IMR-90 (cell line): ENCODE measurements around the gene EHBP1L1. TPM values are rescaled to one million over a fixed set of nuclear protein-coding genes. Genes with fewer than 3 reads are reported as not detected.
A peak's percentile ranks its signal among the peaks of the same experiment; 100 is the strongest.

Experiments used
- ATAC-seq: fragments of 200-7000 bp; cut with Tn5 transposase; 2 replicates; pipeline ENCODE4 v1.9.1; 2020; ENCODE audit warnings: low read depth, mild to moderate bottlenecking, moderate library complexity
- BruUV-seq: library from RNA; stranded (reverse); fragments of 400-500 nt; replicated peaks from 2 replicates; lab custom pipeline; 2021; lab: Mats Ljungman, UMichigan
- CTCF ChIA-PET: fragments of 300-600 bp; formaldehyde crosslinking; extraction: SDS; loops from one replicate; lab custom pipeline; 2021; ENCODE audit warnings: antibody characterized with exemption; lab: Yijun Ruan, JAX
- POLR2A ChIA-PET: fragments of 300-600 bp; sonication (Branson Sonifier 250); formaldehyde crosslinking; loops from one replicate; lab custom pipeline; 2022; ENCODE audit warnings: antibody characterized with exemption; ENCODE audit not compliant: unreplicated experiment; lab: Charles Lee
- DNase-seq: peaks from one replicate; pipeline ENCODE4 v3.0.0; 2013
- H2AFZ ChIP-seq: replicated peaks from 2 replicates; pipeline ENCODE3; 2013; ENCODE audit warnings: low read length, mild to moderate bottlenecking; ENCODE audit not compliant: poor library complexity
- H2AK5ac ChIP-seq: 2 replicates; pipeline ENCODE4 v1.6.1; 2013; ENCODE audit warnings: low read depth, low read length, inconsistent platforms
- H2AK9ac ChIP-seq: replicated peaks from 2 replicates; pipeline ENCODE3; 2013; ENCODE audit warnings: mild to moderate bottlenecking, low read depth, low read length, moderate library complexity; ENCODE audit not compliant: poor library complexity
- H2BK120ac ChIP-seq: 2 replicates; pipeline ENCODE4 v1.6.1; 2013; ENCODE audit warnings: low read depth, low read length, inconsistent platforms
- H2BK15ac ChIP-seq: 3 replicates; pipeline ENCODE4 v1.6.1; 2013; ENCODE audit warnings: low read depth, low read length, inconsistent platforms
- H2BK20ac ChIP-seq: 2 replicates; pipeline ENCODE4 v1.6.1; 2013; ENCODE audit warnings: low read depth, mild to moderate bottlenecking, inconsistent platforms, low read length, moderate library complexity
- H2BK5ac ChIP-seq: 2 replicates; pipeline ENCODE4 v1.6.1; 2013; ENCODE audit warnings: mild to moderate bottlenecking, low read depth, low read length, inconsistent platforms; ENCODE audit not compliant: poor library complexity, severe bottlenecking
- H3K14ac ChIP-seq: replicated peaks from 2 replicates; pipeline ENCODE4 v1.6.1; 2013; ENCODE audit warnings: low read depth, low read length, inconsistent platforms
- H3K18ac ChIP-seq: 2 replicates; pipeline ENCODE4 v1.6.1; 2013; ENCODE audit warnings: low read depth, low read length, control low read depth
- H3K23ac ChIP-seq: 2 replicates; pipeline ENCODE4 v1.6.1; 2013; ENCODE audit warnings: low read depth, low read length, inconsistent platforms
- H3K27ac ChIP-seq: 2 replicates; pipeline ENCODE4 v1.5.1; 2013; ENCODE audit warnings: mild to moderate bottlenecking, control low read depth, low read length; ENCODE audit not compliant: insufficient read depth
- H3K27me3 ChIP-seq: 2 replicates; pipeline ENCODE4 v1.6.1; 2013; ENCODE audit warnings: low read length; ENCODE audit not compliant: control insufficient read depth, insufficient read depth
- H3K36me3 ChIP-seq: 2 replicates; pipeline ENCODE4 v1.6.1; 2013; ENCODE audit warnings: low read length, mixed read lengths; ENCODE audit not compliant: control insufficient read depth, insufficient read depth
- H3K4ac ChIP-seq: 2 replicates; pipeline ENCODE4 v1.6.1; 2013; ENCODE audit warnings: low read depth, low read length, inconsistent platforms
- H3K4me1 ChIP-seq: 2 replicates; pipeline ENCODE4 v1.6.1; 2013; ENCODE audit warnings: low read length, mixed read lengths; ENCODE audit not compliant: control insufficient read depth, insufficient read depth
- H3K4me2 ChIP-seq: 2 replicates; pipeline ENCODE4 v1.6.1; 2013; ENCODE audit warnings: low read depth, mild to moderate bottlenecking, control low read depth, low read length, moderate library complexity
- H3K4me3 ChIP-seq: 2 replicates; pipeline ENCODE4 v1.5.1; 2013; ENCODE audit warnings: low read depth, mild to moderate bottlenecking, control low read depth, low read length, moderate library complexity; ENCODE audit not compliant: insufficient read depth
- H3K56ac ChIP-seq: 2 replicates; pipeline ENCODE4 v1.6.1; 2013; ENCODE audit warnings: low read length, inconsistent platforms; ENCODE audit not compliant: insufficient read depth; ENCODE audit errors: extremely low read depth
- H3K79me1 ChIP-seq, 2 experiments: 2 replicates each; pipeline ENCODE4 v1.6.1; 2013; ENCODE audit warnings: low read length in 2 of 2, inconsistent platforms in 1 of 2, low read depth in 1 of 2
- H3K9ac ChIP-seq: 2 replicates; pipeline ENCODE4 v1.6.1; 2013; ENCODE audit warnings: low read depth, low read length, control low read depth
- H3K9me1 ChIP-seq: 2 replicates; pipeline ENCODE4 v1.6.1; 2013; ENCODE audit warnings: low read length, inconsistent platforms; ENCODE audit not compliant: insufficient read depth
- H3K9me3 ChIP-seq: 2 replicates; pipeline ENCODE4 v1.6.1; 2013; ENCODE audit warnings: low read length; ENCODE audit not compliant: control insufficient read depth, insufficient read depth
- H4K20me1 ChIP-seq: 2 replicates; pipeline ENCODE4 v1.6.1; 2013; ENCODE audit warnings: low read length, inconsistent platforms; ENCODE audit not compliant: insufficient read depth
- H4K5ac ChIP-seq: 2 replicates; pipeline ENCODE4 v1.6.1; 2013; ENCODE audit warnings: mild to moderate bottlenecking, low read depth, low read length, control low read depth
- H4K8ac ChIP-seq, 2 experiments: 2 replicates each; pipeline ENCODE4 v1.6.1; 2013; ENCODE audit warnings: low read depth in 2 of 2, low read length in 2 of 2, control low read depth in 1 of 2, inconsistent platforms in 1 of 2
- H4K91ac ChIP-seq: 2 replicates; pipeline ENCODE4 v1.6.1; 2013; ENCODE audit warnings: low read depth, low read length, inconsistent platforms; ENCODE audit not compliant: insufficient read depth
- BHLHE40 ChIP-seq: fragments of 150-350 bp; IDR thresholded peaks from 2 replicates; pipeline ENCODE4 v1.6.1; 2016; ENCODE audit warnings: mild to moderate bottlenecking, low read depth, low read length
- MAZ ChIP-seq: IDR thresholded peaks from 2 replicates; pipeline ENCODE4 v1.6.1; 2012; ENCODE audit warnings: low read depth, mild to moderate bottlenecking, low read length, improper control_type of control experiment, moderate library complexity, borderline replicate concordance
- RAD21 ChIP-seq: IDR thresholded peaks from 2 replicates; pipeline ENCODE4 v1.6.1; 2012; ENCODE audit warnings: low read length, improper control_type of control experiment
- WGBS, 2 experiments: methylation state at CpG; one replicate each; pipeline versions ENCODE4 v1.1.5 to v1.1.7; 2013; ENCODE audit warnings: missing lambda C conversion rate in 2 of 2; ENCODE audit not compliant: insufficient read length in 1 of 2; ENCODE audit errors: extremely low coverage in 2 of 2; 5-methylcytosine and 5-hydroxymethylcytosine counted together
- dilution Hi-C: fragments of 300-500 bp; cut with HindIII; formaldehyde crosslinking; loops from one replicate; pipeline ENCODE4 v1.14.3; 2018; ENCODE audit warnings: low sequenced_read_pairs; ENCODE audit not compliant: unreplicated experiment
- in situ Hi-C: fragments of 300-500 bp; cut with MboI; formaldehyde crosslinking; loops from 3 replicates; pipeline ENCODE4 v1.14.3; 2019; ENCODE audit warnings: low sequenced_read_pairs, inconsistent platforms, mixed read lengths
- intact Hi-C: fragments of 100-400 bp; cut with micrococcal nuclease; formaldehyde crosslinking; loops from 2 replicates; pipeline ENCODE4 v1.10.0; 2022
- polyA plus RNA-seq, 3 experiments: library from polyadenylated mRNA; depleted of rRNA; stranded (reverse); fragments of >200 nt; gene quantifications; 2 replicates each; pipeline ENCODE4 v1.2.3, GENCODE V29; 2012; ENCODE audit warnings: low replicate concordance in 1 of 3
- total RNA-seq: library from RNA; depleted of rRNA; stranded (reverse); fragments of >200 nt; gene quantifications from 2 replicates; pipeline ENCODE4 v1.2.3, GENCODE V29; 2012
- TF ChIP-seq, protein P1 (sequence below): fragments of 150-350 bp; IDR thresholded peaks from 2 replicates; pipeline ENCODE4 v1.6.1; 2017; ENCODE audit warnings: mild to moderate bottlenecking, antibody characterized with exemption, low read length, low read depth
- TF ChIP-seq, protein P2 (sequence below): conservative IDR thresholded peaks from 2 replicates; pipeline ENCODE4 v1.5.1; 2012; ENCODE audit warnings: mild to moderate bottlenecking, low read depth, low read length, improper control_type of control experiment

Gene EHBP1L1
- total and polyA plus RNA-seq, 2 of the 4 experiments (the other 2 are of a cell fraction) = 10.0 to 27.4 TPM

DNA sequence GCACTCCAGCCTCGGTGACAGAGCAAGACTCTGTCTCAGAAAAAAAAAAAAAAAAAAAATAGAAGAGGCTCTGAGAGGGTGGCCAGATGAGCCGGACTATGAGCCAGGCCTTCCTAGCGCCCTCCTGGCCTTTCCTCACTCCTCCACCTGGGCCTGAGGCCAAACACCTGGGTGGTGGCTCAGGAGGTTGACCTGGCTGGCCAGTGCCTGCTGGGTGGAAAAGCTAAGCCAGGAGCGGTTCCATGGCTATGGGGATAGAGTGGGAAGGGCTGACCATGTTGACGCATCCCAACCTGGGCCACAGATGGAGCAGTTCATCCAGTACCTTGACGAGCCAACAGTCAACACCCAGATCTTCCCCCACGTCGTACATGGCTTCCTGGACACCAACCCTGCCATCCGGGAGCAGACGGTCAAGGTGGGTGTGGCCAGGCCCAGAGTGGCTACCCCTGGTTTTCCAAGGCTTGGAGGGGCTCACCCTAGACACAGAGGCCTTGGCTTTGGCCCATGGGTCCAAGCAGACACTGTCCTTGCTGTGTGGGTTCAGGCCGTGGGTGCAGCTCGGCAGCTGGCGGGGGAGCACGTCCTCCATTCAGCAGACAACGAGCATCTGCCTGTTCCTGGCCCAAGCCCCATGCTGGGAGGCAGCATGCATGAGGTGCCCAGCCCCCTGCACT lies 43.3 kb upstream of the EHBP1L1 start:
- Histone ChIP-seq H3K4me1 (no peaks in the 10 kb centered on the region), H2AK5ac (no peak overlapping the region), H3K56ac (no peak overlapping the region), H4K8ac (no peak overlapping the region), H2BK5ac (no peak overlapping the region), H3K23ac (no peak overlapping the region), H2BK15ac (no peak overlapping the region), H4K20me1 (peaks cover 44% of the 10 kb centered on the region), H3K4me3 (no peak overlapping the region), H3K36me3 (peaks cover 80% of the 10 kb centered on the region), H2AK9ac (peak overlapping the region; percentile 42), H4K5ac (no peak overlapping the region), H3K14ac (no peak overlapping the region), H4K91ac (no peak overlapping the region), H3K27ac (no peak overlapping the region), H3K4ac (no peak overlapping the region), H2BK20ac (no peak overlapping the region), H3K18ac (no peak overlapping the region), H2BK120ac (no peak overlapping the region), H3K9me3 (no peaks in the 10 kb centered on the region), H2AFZ (no peak overlapping the region), H3K9ac (no peak overlapping the region), H3K79me1 (peaks cover 22 to 65% of the 10 kb centered on the region in 2 experiments), H3K27me3 (no peaks in the 10 kb centered on the region), H3K4me2 (no peak overlapping the region), H3K9me1 (0 out of 2 replicates have a peak, but pooled peaks cover 10% of the 10 kb centered on the region)
- intact Hi-C loops (no loop called here), dilution Hi-C loops (no loop called here), in situ Hi-C loops (no loop called here)
- 90% methylated on average over 7 of the region's 15 CpGs; no CpG with 5 or more reads in 1 of the 2 experiments for WGBS, 2 experiments
- BruUV-seq = no TSS peak
- ChIA-PET CTCF (no interaction called here), POLR2A (interaction anchor here (0.6 kb wide), 1 partner anchor 100 kb away, joined by 4 read pairs; no protein-coding TSS in a partner anchor)
- ATAC-seq = no peak
- DNase-seq = no peak
- TF ChIP-seq, protein P1, sequence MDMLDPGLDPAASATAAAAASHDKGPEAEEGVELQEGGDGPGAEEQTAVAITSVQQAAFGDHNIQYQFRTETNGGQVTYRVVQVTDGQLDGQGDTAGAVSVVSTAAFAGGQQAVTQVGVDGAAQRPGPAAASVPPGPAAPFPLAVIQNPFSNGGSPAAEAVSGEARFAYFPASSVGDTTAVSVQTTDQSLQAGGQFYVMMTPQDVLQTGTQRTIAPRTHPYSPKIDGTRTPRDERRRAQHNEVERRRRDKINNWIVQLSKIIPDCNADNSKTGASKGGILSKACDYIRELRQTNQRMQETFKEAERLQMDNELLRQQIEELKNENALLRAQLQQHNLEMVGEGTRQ = no peak
- no peak for TF ChIP-seq RAD21
- TF ChIP-seq, protein P2, sequence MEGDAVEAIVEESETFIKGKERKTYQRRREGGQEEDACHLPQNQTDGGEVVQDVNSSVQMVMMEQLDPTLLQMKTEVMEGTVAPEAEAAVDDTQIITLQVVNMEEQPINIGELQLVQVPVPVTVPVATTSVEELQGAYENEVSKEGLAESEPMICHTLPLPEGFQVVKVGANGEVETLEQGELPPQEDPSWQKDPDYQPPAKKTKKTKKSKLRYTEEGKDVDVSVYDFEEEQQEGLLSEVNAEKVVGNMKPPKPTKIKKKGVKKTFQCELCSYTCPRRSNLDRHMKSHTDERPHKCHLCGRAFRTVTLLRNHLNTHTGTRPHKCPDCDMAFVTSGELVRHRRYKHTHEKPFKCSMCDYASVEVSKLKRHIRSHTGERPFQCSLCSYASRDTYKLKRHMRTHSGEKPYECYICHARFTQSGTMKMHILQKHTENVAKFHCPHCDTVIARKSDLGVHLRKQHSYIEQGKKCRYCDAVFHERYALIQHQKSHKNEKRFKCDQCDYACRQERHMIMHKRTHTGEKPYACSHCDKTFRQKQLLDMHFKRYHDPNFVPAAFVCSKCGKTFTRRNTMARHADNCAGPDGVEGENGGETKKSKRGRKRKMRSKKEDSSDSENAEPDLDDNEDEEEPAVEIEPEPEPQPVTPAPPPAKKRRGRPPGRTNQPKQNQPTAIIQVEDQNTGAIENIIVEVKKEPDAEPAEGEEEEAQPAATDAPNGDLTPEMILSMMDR = no peak
- no peak for TF ChIP-seq BHLHE40
- TF ChIP-seq MAZ = no peak
